ENCODE measurements around the gene CCNL2.
A peak's percentile ranks its signal among the peaks of the same experiment; 100 is the strongest.
"Not testable (repeated sequence)": the region's sequence is repeated elsewhere in the genome, so short reads cannot be mapped to it uniquely, and the experiment has no call there.

Gene CCNL2

DNA sequence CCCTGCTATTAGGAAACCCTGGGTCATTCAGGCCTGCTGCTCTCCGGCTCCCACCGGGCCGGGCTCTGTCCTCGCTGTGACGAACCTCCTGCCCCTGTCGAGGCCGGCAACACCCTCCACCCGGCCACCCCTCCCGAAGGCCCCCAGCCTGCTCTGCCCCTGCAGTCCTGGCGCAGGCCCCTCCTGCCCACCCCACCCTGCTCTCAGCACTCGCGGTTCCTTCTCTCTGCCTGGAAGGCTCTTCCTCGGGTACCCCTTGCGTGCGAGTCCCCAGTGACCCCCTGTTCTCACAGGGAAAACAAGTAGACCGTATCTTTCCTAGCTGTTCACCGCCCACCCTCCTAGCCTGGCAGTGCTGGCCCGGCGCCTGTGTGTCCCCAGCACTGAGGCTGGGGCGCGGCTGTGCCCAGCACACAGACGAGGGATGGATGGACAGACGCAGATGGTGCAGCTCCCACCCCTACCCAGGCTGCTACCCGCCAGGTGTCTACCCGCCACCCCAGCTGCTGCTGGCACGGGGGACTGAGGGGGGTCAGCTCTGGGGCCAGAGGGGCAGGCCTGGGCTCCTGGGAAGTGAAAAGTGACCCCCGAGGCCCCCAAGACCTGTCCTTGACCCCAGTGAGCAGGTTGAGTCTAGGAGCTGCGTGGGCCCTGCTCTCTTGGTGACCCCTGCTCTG, 33.3 kb upstream of the CCNL2 start:
- no peak for DNase-seq

DNA sequence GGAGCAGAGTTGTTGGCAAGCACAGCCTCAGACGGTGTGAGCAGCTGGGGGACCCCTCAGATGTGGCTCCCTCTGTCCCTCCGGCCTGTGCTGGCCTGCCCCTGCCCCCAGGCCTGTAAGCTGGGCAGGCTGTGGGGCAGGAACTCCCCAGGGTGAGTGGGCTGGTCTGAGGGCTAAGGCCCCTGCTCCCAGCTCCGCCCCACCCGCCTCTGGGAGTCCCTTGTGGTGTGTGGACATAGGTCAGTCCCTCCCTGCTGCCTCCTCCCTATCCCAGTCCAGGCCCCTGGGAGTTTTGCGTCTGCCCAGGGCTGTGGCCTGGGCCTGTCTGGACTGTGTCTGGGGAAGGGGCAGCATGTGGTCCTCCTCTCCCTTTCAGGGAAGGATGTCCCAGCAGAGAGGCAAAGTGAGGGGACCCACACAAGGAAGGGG, 32.7 kb upstream of the CCNL2 start:
- DNase-seq = no peak

DNA sequence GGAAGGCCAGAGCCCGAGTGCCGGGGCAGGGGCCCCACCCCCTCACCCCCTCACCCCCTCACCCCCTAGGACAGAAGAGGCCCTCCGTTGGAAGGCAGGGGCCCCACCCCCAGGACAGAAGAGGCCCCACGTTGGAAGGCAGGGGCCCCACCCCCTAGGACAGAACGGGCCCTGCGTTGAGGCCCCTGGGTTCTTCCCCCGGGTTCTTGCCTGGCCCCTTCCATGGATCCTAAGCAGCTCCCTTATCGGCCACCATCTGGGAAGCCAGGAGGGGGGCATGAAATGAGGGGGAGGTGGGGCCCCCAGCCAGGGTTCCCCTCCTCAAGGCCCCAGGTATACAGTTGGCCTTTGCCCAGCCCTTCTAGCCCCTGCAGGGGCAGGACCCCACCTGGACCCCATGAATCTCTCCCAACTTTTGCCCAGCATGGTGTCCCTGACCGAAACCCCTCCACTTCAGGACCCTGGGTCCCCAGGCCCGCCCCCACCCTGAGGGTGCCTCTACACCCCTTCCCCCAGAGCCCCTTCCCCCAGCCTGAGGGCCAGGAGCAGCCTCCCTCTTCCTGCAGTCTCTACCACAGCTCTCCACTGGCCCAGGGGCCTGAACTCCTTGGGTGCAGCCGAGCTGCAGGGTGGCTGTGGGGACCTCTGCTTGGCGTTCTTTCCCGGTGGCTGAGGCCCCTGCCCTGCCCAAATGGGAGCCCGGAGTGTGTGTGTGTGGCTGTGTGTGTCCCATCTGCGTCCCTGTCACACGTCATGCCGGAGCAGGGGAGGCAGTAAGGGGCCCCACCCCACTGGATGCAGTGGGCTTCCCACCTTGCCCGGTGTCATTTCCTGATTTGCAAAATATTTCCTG, 32.1 kb upstream of the CCNL2 start:
- DNase-seq = no peak

DNA sequence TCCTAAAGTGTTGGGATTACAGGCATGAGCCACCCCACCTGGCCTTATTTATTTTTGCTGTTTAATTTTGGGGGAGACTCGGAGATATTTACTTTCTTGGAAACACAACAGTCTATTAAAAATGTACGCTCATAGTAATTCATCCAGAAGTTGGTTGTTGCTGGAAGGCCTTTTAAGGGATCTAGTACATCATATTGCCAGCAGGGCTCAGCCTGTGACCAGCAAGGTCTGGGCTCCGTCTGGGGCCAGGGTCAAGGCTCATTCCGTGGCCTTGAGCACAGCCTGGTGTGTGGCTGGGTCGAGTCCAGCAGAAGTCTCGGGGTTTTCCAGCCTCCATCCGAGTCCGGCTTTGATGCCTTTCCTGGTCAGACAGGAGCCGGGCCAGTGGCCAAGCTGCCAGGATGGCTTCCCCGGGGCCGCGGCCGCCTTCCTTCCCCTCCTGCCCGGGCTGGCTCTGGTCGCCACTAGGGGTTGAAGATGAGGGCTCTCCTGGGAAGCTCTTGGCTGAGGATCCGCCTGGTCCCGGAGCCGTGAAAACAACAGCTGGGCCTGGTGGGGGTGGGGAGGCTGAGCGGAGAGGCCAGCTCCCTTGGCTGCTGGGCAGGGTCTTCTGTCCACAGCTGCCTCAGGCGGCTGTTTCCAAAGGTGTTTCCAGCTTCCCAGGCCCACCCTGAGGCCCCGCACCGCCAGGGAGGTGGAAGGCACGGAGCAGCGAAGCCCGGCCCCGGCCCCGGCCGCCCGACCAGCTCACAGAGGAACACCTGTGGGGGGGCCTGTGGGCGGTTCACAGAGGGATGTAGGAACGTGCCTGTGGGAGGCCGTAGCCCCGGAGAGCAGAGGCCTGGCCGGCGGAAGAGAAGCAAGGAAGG, 31.2 kb upstream of the CCNL2 start:
- DNase-seq = peak; percentile 52

DNA sequence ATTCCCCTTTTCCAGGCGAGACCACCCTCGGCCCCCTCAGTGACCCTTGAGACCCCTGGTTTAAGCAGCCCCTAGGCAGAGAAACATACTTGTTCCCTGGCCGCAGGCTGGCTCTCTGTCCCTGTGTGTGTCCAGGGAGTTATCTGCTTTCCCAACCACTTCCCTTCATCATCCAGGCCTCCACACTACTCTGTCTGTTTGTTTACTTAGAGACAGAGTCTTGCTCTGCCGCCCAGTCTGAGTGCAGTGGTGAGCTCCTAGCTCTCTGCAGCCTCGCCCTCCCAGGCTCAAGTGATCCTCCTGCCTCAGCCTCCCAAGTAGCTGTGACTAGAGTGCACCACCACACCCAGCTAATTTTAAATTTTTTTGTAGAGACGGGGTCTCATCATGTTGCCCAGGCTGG, 30.5 kb upstream of the CCNL2 start:
- DNase-seq = no peak

DNA sequence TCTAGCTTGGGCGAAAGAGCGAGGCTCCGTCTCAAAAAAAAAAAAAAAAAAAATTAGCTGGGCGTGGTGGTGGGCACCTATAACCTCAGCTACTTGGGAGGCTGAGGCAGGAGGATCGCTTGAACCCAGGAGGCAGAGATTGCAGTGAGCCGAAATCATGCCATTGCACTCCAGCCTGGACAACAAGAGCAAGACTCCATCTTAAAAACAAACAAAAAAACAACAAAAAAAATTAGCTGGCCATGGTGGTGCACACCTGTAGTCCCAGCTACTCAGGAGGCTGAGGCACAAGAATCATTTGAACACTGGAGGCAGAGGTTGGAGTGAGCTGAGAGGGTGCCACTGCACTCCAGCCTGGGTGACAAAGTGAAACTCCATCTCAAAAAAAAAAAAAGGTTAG, 29.8 kb upstream of the CCNL2 start:
- not testable (repeated sequence) for DNase-seq

DNA sequence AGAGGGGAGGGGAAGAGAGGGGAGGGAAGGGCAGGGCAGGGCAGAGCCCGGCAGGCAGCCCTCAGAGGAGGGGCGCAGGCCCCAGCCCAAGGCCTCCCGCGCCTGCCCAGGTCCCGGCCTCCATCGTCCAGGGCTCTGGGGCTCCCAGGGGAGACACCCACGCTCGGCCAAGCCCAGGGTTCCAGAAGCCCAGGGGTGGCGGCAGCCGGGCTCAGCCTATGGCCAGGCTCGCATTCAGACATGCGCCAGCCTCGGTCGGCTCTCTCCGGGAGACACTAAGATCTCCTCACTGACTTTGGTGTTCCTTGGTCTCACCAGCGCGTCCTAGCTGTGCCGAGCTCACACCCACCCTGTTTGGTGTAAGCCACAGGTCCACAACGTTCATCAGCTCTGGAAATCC, 29.0 kb upstream of the CCNL2 start:
- DNase-seq = no peak

DNA sequence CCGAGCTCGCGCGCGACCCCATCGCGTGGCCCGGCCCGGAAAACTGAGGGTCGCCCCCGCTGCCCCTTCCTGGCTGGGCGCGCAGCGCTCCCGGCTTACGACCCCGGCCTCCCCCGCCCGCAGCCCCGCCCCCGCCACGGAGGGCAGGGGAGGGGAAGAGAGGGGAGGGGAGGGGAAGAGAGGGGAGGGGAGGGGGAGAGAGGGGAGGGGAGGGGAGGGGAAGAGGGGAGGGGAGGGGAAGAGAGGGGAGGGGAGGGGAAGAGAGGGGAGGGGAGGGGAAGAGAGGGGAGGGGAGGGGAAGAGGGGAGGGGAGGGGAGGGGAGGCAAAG, 28.6 kb upstream of the CCNL2 start:
- no peak for DNase-seq

DNA sequence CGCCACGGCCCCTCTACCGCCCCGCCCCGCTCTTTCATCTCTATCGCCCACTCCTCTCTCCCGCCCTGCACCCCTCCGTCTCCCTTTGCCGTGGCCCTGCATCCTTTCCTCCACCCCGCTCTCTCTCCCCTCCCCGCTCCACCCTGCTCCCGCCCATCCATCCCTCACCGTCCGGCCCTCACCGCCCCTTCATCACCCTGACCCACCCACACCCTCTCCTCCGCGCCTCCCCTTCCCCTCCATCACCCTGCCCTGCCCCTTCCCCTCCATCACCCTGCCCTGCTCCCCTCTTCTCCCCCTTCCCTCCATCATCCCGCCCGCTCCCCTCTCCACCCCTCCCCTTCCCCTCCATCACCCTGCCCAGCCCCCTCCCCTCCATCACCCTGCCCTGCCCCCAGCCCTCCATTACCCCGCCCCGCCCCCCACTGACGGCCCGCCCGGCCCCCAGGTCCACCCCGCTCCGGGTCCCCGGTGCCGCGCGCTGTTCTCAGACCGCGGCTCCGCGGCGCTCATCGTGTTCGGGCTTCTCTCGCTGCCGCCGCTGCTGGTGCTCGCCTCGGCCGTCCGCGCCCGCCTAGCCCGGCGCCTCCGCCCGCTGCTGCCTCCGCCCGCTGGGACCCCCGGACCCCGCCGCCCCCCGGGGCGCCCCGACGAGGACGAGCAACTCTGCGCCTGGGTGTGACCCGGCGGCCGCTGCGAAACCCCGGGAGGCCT, 28.1 kb upstream of the CCNL2 start:
- no peak for DNase-seq

DNA sequence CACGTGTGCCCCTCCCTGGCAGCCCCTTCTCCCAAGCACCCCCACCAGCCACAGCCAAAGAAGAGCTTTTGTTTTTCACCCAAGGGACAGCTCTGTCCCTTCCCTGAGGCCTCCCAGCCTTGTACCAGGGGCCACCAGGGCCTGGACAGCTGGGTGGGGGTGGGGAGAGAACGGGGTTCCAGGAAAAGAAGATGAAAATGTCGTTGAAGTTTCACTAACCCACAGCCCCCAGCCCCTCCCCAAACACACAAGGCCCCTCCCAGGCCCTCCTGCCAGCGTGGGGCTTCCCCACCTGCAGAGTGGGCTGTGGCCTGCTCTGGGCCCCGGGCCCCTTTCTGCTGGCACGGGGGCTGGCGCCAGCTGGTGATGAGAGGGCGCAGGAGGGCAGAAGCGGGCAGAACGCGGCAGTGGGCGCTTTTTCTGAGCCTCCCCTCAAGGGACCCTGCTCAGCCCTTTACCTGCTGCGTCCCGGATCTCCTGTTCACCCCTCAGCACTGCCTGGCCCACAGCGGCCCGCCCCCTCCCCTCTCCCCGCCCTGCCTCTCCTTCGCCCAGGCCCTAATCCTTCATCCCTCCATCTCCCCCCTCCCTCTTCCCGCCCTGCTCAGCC, 27.5 kb upstream of the CCNL2 start:
- DNase-seq = no peak

DNA sequence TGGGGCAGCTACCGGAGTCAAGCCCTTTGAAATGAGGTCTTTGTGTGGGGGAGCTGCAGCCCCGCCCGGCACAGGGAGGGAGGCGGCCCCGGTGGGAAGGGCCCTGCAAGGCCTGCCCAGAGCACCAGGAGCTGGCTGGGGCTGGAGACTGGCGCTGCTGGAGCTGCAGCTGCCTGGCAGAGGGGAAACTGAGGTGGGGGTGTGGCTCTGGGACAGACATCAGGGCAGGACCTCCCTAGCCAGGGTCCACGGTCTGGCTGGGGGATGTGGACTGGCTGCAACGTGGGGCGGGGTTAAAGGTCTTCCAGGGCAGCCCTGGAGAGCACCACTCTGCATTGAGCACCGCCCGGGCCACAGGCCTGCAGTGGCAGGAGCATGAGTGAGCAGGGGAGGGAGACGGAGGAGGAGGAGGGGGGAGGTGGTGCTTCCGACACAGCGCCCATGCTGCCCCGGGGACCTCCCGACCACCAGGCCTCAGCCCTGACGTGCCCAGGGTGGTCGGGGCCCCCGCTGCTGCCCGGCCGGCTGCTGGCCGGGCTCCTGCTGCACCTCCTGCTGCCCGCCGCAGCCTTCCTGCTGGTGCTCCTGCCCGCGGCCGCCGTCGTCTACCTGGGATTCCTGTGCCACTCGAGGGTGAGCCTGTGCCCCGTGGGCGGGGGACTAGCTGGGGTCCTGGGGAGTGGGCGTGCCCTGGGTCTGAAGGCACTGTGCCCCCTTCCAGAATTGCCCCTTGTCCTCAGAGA, 26.8 kb upstream of the CCNL2 start:
- no peak for DNase-seq

DNA sequence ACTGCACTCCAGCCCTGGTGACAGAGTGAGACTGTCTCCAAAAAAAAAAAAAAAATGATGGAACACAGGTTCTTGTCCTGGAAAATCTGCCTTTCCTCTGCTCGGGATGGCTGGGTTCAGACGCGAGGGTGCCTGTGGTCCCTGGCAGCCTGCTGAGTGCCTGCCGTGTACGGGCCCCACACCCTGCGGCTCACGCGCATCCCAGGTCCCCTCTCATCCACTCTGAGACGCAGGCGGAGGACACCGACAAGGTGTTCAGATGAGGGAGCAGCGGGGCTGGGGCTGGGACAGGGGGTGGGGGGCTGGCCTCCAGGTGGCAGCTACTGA, 26.3 kb upstream of the CCNL2 start:
- DNase-seq = no peak

DNA sequence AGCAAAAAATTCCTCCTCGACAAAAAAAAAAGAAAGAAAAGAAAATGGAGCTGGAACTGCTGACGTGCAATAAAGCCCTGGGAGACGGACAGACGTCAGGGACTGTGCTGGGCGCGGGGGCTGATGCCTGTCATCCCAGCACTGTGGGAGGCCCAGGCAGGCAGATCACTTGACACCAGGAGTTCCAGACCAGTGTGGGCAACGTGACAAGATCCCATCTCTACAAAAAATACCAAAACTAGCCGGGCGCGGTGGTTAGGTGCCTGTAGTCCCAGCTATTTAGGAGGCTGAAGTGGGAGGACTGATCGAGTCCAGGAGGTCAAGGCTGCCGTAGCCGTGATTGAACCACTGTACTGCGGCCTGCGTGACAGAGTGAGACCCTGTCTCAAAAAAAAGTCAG, 25.6 kb upstream of the CCNL2 start:
- no peak for DNase-seq

DNA sequence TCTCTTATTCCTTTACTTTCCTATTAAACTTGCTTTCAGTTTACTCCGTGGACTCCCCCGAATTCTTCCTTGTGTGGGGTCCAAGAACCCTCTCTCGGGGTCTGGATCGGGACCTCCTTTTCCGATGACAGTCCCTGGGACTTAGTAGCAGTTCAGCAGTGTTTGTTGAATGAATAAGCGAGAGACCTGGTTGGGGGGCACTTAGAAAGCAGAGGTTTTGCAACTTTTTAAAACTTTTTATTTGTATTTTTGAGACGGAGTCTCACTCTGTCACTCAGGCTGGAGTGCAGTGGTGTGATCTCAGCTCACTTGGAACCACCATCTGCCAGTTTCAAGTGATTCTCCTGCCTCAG, 24.1 kb upstream of the CCNL2 start:
- DNase-seq = no peak

DNA sequence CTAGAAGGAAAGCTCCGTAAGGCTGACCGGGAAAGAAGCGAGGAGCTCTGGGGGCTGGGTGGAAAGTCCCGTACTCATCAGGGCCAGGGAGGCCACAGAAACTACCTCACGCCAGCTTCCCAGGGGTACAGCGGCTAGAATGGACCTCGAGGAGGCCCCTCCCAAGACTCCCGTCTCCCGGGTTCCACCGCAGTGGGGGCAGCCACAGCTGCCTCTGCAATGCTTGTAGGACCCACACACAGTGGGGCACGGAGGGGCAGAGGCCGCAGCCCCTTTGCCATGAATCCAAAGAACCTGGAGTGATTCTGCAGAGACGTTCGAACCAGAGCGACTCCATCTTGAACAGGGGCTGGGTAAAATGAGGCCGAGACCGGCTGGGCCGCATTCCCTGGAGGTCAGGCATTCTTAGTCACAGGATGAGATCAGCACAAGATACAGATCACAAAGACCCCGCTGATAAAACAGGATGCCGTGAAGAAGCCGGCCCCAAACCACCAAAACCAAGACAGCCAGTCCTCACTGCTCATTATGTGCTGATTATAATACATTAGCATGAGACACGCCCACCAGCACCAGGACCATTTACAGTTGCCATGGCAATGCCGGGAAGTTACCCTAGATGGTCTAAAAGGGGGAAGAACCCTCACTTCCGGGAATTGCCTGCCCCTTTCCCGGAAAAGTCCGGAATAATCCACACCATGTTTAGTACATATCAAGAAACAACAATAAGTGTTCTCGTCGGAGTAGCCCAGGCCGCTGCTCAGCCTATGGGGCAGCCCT, 23.5 kb upstream of the CCNL2 start:
- peak; percentile 87 for DNase-seq

DNA sequence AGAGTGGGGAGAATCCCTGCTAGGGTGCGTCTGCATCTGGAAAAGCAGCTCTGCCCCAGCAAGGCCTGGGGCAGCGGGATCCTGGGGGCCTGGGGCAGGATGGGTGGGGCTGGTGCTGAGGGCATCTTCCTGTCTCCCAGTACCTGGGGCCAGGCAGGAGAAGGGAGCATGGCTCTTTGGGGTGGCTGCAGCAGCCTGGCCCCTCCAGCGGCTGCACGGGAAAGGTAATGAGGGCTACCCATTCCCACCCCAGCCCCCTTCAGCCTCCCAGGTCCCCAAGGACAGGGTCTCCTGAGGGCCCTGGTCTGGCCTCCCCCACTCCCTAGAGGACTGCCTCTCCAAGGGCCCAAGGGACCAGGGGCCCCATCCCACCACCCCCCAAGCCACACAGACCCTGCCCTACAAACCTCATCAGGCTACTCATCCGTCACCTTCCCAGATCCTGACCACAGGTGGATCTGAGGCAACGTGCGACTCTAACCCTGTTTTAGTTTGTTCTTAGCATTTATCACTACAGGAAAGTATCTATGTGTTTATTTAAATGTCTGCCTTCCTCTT, 22.9 kb upstream of the CCNL2 start:
- no peak for DNase-seq

DNA sequence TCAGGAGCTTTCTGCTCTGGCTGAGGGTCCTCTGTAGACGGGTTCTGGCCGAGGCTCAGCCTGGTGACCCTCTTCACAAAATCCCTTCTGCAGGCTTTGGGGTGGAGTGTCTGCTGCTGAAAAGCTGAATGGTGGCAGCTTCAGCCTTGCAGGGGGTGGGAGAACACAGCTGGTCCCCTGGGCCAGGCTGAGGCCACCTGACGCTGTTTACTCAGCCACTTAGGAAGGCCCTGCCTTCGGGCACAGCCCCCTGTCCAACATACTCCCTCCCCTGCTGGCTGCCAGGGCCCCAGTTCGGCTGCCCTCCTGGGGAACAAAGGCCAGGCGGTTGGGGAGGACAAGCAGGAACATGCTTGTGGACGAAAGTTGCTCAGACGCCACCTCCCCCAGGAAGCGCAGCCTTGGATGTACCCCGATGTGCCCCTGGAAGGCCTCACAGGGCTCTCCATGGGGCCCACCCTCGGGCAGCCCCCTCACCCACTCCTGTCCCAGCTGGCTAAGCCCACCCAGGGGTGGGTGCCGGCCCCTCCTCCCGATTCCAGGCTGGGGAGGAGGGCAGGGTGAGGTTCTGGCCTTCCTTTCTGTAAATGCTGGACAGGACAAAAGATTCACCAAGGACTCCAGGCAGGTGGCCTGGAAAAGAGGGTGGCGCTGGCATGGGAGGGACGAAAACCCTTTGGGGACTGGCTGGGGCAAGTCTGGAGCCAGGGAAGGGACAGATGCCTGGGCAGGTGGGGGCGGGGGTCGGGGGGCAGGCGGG, 22.2 kb upstream of the CCNL2 start, which contains the start of gene ANKRD65:
Gene ANKRD65 (minus strand): TSS at position 130 of the 760 bp plus-strand sequence. CDS start 271 bp downstream, outside the sequence.
- no peak for DNase-seq

DNA sequence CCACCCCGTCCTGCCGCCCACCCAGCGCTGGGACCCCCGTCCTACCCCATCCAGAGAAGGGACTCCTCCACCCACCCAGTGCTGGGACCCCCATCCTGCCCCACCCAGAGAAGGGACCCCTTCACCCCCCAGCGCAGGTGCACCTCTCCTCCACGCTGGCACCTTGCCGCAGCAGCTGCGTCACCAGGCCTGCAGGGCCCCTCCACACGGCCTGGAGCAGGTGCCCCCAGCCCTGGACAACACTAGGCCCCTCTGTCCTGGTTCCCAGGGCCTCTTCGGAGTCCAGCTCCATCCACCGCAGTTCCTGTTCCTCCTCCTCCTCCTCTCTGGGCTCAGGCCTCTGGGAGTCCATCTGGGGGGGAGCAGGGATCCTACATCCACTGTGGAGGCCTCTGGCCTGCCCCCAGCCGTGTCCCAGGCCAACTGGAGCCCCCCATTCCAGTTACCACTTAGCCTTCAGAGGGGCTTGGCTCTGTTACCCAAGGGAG, 21.6 kb upstream of the CCNL2 start:
- no peak for DNase-seq

DNA sequence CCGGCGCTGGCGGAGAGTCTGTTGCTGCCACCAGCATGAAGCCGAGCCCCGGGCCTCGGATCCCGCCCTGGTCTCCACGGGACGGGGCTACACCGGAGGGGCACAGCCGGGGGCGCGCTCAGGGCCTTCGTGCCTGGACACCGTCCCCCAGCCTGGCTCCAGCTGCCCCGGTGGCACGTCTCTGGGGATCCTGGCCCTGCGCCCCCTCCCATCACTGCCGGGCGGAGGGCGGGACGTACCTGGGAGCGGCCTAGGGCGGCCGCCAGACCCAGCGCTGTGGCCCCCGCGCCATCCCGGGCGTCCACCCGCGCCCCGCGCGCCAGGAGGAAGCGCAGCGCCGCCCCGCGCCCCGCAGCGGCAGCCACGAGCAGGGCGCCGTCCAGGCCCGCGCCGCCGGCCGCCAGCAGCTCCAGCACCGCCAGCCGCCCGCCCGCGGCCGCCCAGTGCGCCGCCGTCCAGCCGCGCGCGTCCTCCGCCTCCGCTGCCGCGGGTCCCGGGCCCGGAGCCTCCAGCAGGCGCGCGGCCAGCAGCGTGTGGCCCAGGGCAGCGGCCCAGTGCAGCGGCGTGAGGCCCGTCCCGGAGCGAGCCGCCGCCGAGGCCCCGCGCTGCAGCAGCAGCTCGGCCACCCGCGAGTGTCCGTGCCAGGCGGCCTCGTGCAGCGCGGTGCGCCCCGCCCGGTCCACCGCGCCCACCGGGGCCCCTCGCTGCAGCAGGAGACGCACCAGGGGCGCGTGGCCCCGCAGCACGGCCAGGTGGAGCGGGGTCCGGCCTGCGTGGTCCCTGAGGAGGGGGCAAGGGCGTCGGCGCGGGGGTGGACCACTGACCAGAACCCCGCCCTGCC, 20.9 kb upstream of the CCNL2 start:
- DNase-seq = no peak
